SK-N-SH (cell line): Measurements from ENCODE around the gene PLA2G2F.

Source experiments
- CTCF ChIP-seq: fragments of 200-600 bp; sonication (generic); IDR thresholded peaks from 2 replicates; pipeline ENCODE4 v1.6.1; 2017; ENCODE audit warnings: antibody characterized with exemption, mild to moderate bottlenecking, moderate library complexity
- EZH2phosphoT487 ChIP-seq: fragments of 200-600 bp; sonication (generic); IDR thresholded peaks from 2 replicates; pipeline ENCODE4 v1.6.1; 2017; ENCODE audit warnings: low read depth, mixed run types, mild to moderate bottlenecking, antibody characterized with exemption, moderate library complexity, borderline replicate concordance
- FOSL2 ChIP-seq: IDR thresholded peaks from 2 replicates; pipeline ENCODE4 v1.4.0; 2012; ENCODE audit warnings: low read depth, mild to moderate bottlenecking, moderate library complexity, borderline replicate concordance
- FOXJ3 ChIP-seq: sonication (generic); formaldehyde crosslinking; IDR thresholded peaks from 2 replicates; pipeline ENCODE4 v1.5.1; 2020; ENCODE audit warnings: mild to moderate bottlenecking, missing genetic modification reagents
- GABPA ChIP-seq: IDR thresholded peaks from 2 replicates; pipeline ENCODE4 v1.4.0; 2012; ENCODE audit warnings: low read depth, mild to moderate bottlenecking
- MAX ChIP-seq: IDR thresholded peaks from 2 replicates; pipeline ENCODE4 v1.4.0; 2012; ENCODE audit warnings: low read depth
- MXI1 ChIP-seq: IDR thresholded peaks from 2 replicates; pipeline ENCODE4 v1.6.1; 2012; ENCODE audit warnings: mild to moderate bottlenecking, low read depth, low read length, improper control_type of control experiment
- RAD21 ChIP-seq: IDR thresholded peaks from 2 replicates; pipeline ENCODE4 v1.6.1; 2012; ENCODE audit warnings: mild to moderate bottlenecking, low read length
- REST ChIP-seq: IDR thresholded peaks from 2 replicates; pipeline ENCODE4 v1.6.1; 2012; ENCODE audit warnings: mild to moderate bottlenecking, low read depth, low read length, moderate library complexity
- RFX5 ChIP-seq: IDR thresholded peaks from 2 replicates; pipeline ENCODE4 v1.6.1; 2012; ENCODE audit warnings: mild to moderate bottlenecking, improper control_type of control experiment, low read length

GRCh38 chr1:20150969-20151368, 11.8 kb downstream of the PLA2G2F start:
- TF ChIP-seq RFX5 (no peak), REST (no peak), FOSL2 (no peak), CTCF (no peak), MAX (no peak), MXI1 (no peak), RAD21 (no peak), FOXJ3 (CRISPR knock-in tag) (no peak), GABPA (no peak), EZH2phosphoT487 (no peak)
